Measurements from ENCODE around the gene BCKDHB.

- TF ChIP-seq CTCF (optimal IDR thresholded peaks at IDR 0.05 in 1 of 3, IDR thresholded peaks at IDR 0.05 in 1 of 3, conservative IDR thresholded peaks at IDR 0.05 in 1 of 3; ENCODE audit: extremely low read depth in 1 of 3, insufficient read depth in 2 of 3, low read length in 3 of 3) (no peak), EZH2 (IDR thresholded peaks at IDR 0.05; ENCODE audit: low read length) (no peak)
Measured at GRCh38 chr6:80268865-80269730, 162.6 kb downstream of the BCKDHB start.
